ENCODE results near the gene EMP2.

GRCh38 chr16:10598157-10598556 lies 17.8 kb upstream of the EMP2 start:
- TF ChIP-seq, protein P1, sequence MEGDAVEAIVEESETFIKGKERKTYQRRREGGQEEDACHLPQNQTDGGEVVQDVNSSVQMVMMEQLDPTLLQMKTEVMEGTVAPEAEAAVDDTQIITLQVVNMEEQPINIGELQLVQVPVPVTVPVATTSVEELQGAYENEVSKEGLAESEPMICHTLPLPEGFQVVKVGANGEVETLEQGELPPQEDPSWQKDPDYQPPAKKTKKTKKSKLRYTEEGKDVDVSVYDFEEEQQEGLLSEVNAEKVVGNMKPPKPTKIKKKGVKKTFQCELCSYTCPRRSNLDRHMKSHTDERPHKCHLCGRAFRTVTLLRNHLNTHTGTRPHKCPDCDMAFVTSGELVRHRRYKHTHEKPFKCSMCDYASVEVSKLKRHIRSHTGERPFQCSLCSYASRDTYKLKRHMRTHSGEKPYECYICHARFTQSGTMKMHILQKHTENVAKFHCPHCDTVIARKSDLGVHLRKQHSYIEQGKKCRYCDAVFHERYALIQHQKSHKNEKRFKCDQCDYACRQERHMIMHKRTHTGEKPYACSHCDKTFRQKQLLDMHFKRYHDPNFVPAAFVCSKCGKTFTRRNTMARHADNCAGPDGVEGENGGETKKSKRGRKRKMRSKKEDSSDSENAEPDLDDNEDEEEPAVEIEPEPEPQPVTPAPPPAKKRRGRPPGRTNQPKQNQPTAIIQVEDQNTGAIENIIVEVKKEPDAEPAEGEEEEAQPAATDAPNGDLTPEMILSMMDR (IDR thresholded peaks at IDR 0.05; ENCODE audit: low read length) = no peak
- TF ChIP-seq EZH2 (IDR thresholded peaks at IDR 0.05; ENCODE audit: borderline replicate concordance, low read length) = no peak

Data from OCI-LY1 (cell line).